Osteoblast (primary cell): ENCODE data around the gene RALGPS1. TPM values are rescaled to one million over a fixed set of nuclear protein-coding genes. Genes with fewer than 3 reads are reported as not detected.
"Not testable (repeated sequence)": the region's sequence is repeated elsewhere in the genome, so short reads cannot be mapped to it uniquely, and the experiment has no call there.

Experiments used
- DNase-seq: peaks from one replicate; pipeline ENCODE4 v3.0.0; 2011; ENCODE audit warnings: low spot score, mixed read lengths; ENCODE audit not compliant: insufficient read length; ENCODE audit errors: missing footprints
- H2AFZ ChIP-seq: 2 replicates; pipeline ENCODE4 v1.6.0; 2011; ENCODE audit warnings: mild to moderate bottlenecking, low read length
- H3K27ac ChIP-seq: 2 replicates; pipeline ENCODE4 v1.5.1; 2011; ENCODE audit warnings: mild to moderate bottlenecking, low read depth, low read length, moderate library complexity
- H3K27me3 ChIP-seq: 2 replicates; pipeline ENCODE4 v1.6.0; 2012; ENCODE audit warnings: mild to moderate bottlenecking, control low read depth, inconsistent platforms, low read length, moderate library complexity; ENCODE audit not compliant: insufficient read depth
- H3K36me3 ChIP-seq: 2 replicates; pipeline ENCODE4 v1.5.1; 2011; ENCODE audit warnings: mild to moderate bottlenecking, low read length, control low read depth, moderate library complexity; ENCODE audit not compliant: insufficient read depth
- H3K4me1 ChIP-seq: 2 replicates; pipeline ENCODE4 v1.5.1; 2011; ENCODE audit warnings: mild to moderate bottlenecking, low read length, control low read depth, moderate library complexity; ENCODE audit not compliant: insufficient read depth
- H3K4me2 ChIP-seq: 2 replicates; pipeline ENCODE4 v1.6.0; 2011; ENCODE audit warnings: mild to moderate bottlenecking, low read length; ENCODE audit not compliant: insufficient read depth
- H3K4me3 ChIP-seq: fragments of 200-600 bp; sonication (generic); 3 replicates; pipeline ENCODE4 v1.5.1; 2012; ENCODE audit warnings: mild to moderate bottlenecking, low read length, inconsistent platforms; ENCODE audit not compliant: insufficient read depth
- H3K79me2 ChIP-seq: 2 replicates; pipeline ENCODE4 v1.6.0; 2012; ENCODE audit warnings: mild to moderate bottlenecking, low read length, control low read depth, inconsistent platforms; ENCODE audit not compliant: insufficient read depth
- H3K9me3 ChIP-seq: 2 replicates; pipeline ENCODE4 v1.5.1; 2011; ENCODE audit warnings: low read depth, low read length, control low read depth
- H4K20me1 ChIP-seq: 2 replicates; pipeline ENCODE4 v1.6.0; 2012; ENCODE audit warnings: mild to moderate bottlenecking, low read length, control low read depth; ENCODE audit not compliant: insufficient read depth
- CTCF ChIP-seq: IDR thresholded peaks from 2 replicates; pipeline ENCODE4 v1.5.1; 2011; ENCODE audit warnings: mild to moderate bottlenecking, low read depth, low read length, moderate library complexity; ENCODE audit errors: extremely low read depth
- total RNA-seq: library from RNA; depleted of rRNA; stranded (reverse); fragments of >200 nt; gene quantifications from 2 replicates; pipeline ENCODE4 v1.2.3, GENCODE V29; 2012

The RALGPS1 gene
- total RNA-seq, 1 donor, result 5.1 TPM

GRCh38 chr9:127170652-127171051 is 256.1 kb downstream of the RALGPS1 start:
- Histone ChIP-seq H3K9me3 (no peaks in the 10 kb centered on the region), H3K4me3 (no peak overlapping the region), H4K20me1 (no peaks in the 10 kb centered on the region), H3K27me3 (no peaks in the 10 kb centered on the region), H2AFZ (no peak overlapping the region), H3K4me2 (no peak overlapping the region), H3K4me1 (peaks cover 6% of the 10 kb centered on the region), H3K36me3 (no peaks in the 10 kb centered on the region), H3K27ac (no peak overlapping the region), H3K79me2 (no peaks in the 10 kb centered on the region)
- no peak for TF ChIP-seq CTCF
- DNase-seq, result peak; percentile 65

- DNase-seq, H4K20me1 ChIP-seq, H3K27ac ChIP-seq, H3K4me1 ChIP-seq, H3K4me2 ChIP-seq, H3K4me3 ChIP-seq, H3K79me2 ChIP-seq, H2AFZ ChIP-seq, H3K27me3 ChIP-seq, H3K9me3 ChIP-seq, H3K36me3 ChIP-seq: not testable (repeated sequence)
These were observed 256.8 kb downstream of the RALGPS1 start for GRCh38 chr9:127171348-127171747.

- Histone ChIP-seq H3K4me2 (no peak overlapping the region), H3K4me1 (no peaks in the 10 kb centered on the region), H3K27me3 (no peaks in the 10 kb centered on the region), H3K9me3 (no peaks in the 10 kb centered on the region), H3K79me2 (no peaks in the 10 kb centered on the region), H3K4me3 (no peak overlapping the region), H2AFZ (no peak overlapping the region), H3K36me3 (no peaks in the 10 kb centered on the region), H4K20me1 (no peaks in the 10 kb centered on the region), H3K27ac (no peak overlapping the region)
- no peak for DNase-seq
- TF ChIP-seq CTCF, result no peak
These were observed 257.6 kb downstream of the RALGPS1 start for GRCh38 chr9:127172066-127172707.

- Histone ChIP-seq H3K9me3 (no peaks in the 10 kb centered on the region), H2AFZ (no peak overlapping the region), H3K4me3 (no peak overlapping the region), H3K27me3 (no peaks in the 10 kb centered on the region), H4K20me1 (no peaks in the 10 kb centered on the region), H3K79me2 (no peaks in the 10 kb centered on the region), H3K36me3 (no peaks in the 10 kb centered on the region), H3K4me1 (no peaks in the 10 kb centered on the region), H3K4me2 (no peak overlapping the region), H3K27ac (no peak overlapping the region)
- DNase-seq, result no peak
- TF ChIP-seq CTCF, result no peak
These were observed 258.5 kb downstream of the RALGPS1 start for GRCh38 chr9:127173063-127173462.
